Stimulated activated naive CD4-positive, alpha-beta T cell (primary cell): ENCODE data around the gene CYP26C1.
A peak's percentile ranks its signal among the peaks of the same experiment; 100 is the strongest.

Experiments used
- DNase-seq, 6 experiments: peaks; one replicate each; lab custom pipeline; 2025; lab: John Stamatoyannopoulos, UW

The CYP26C1 gene

GRCh38 chr10:93059975-93060886 is at the start of gene CYP26C1:
TSS of gene CYP26C1 (plus strand) at chr10:93060798. CDS start at chr10:93061264, 466 bp downstream.
- DNase-seq: no peak

- DNase-seq: no peak
These were observed 44.9 kb upstream of the CYP26C1 start for GRCh38 chr10:93015722-93016121.

- DNase-seq: no peak
These were observed 37.5 kb upstream of the CYP26C1 start for GRCh38 chr10:93023013-93023650.

GRCh38 chr10:93026072-93026471 is 34.5 kb upstream of the CYP26C1 start:
- DNase-seq: no peak

- DNase-seq: no peak
These were observed 33.1 kb upstream of the CYP26C1 start for GRCh38 chr10:93027508-93027907.

- no peak for DNase-seq
These were observed 31.7 kb upstream of the CYP26C1 start for GRCh38 chr10:93028883-93029282.

GRCh38 chr10:93030409-93030808 is 30.2 kb upstream of the CYP26C1 start:
- no peak for DNase-seq

- no peak for DNase-seq
These were observed 28.3 kb upstream of the CYP26C1 start for GRCh38 chr10:93032105-93032808.

GRCh38 chr10:93032809-93033137 is 27.8 kb upstream of the CYP26C1 start:
- no peak for DNase-seq

GRCh38 chr10:93034426-93034825 is 26.2 kb upstream of the CYP26C1 start:
- no peak for DNase-seq

- no peak for DNase-seq
These were observed 21.5 kb upstream of the CYP26C1 start for GRCh38 chr10:93039110-93039509.

- no peak for DNase-seq
These were observed 20.9 kb upstream of the CYP26C1 start for GRCh38 chr10:93039721-93040120.

GRCh38 chr10:93054486-93054885 is 6.1 kb upstream of the CYP26C1 start:
- DNase-seq: no peak

- no peak for DNase-seq
These were observed 2.5 kb upstream of the CYP26C1 start for GRCh38 chr10:93058139-93058538.

- no peak for DNase-seq
These were observed 442 bp downstream of the CYP26C1 start for GRCh38 chr10:93060887-93061593.

- no peak for DNase-seq
These were observed 1.3 kb downstream of the CYP26C1 start for GRCh38 chr10:93061594-93062513.

- DNase-seq: peak in 2 of 6 experiments; percentile 16 to 19
These were observed 2.0 kb downstream of the CYP26C1 start for GRCh38 chr10:93062514-93063143.

GRCh38 chr10:93063144-93063976 is 2.8 kb downstream of the CYP26C1 start:
- no peak for DNase-seq

- DNase-seq: no peak
These were observed 3.5 kb downstream of the CYP26C1 start for GRCh38 chr10:93063977-93064660.
